Measurements from ENCODE around the gene SMIM3.

- TF ChIP-seq, protein P1, sequence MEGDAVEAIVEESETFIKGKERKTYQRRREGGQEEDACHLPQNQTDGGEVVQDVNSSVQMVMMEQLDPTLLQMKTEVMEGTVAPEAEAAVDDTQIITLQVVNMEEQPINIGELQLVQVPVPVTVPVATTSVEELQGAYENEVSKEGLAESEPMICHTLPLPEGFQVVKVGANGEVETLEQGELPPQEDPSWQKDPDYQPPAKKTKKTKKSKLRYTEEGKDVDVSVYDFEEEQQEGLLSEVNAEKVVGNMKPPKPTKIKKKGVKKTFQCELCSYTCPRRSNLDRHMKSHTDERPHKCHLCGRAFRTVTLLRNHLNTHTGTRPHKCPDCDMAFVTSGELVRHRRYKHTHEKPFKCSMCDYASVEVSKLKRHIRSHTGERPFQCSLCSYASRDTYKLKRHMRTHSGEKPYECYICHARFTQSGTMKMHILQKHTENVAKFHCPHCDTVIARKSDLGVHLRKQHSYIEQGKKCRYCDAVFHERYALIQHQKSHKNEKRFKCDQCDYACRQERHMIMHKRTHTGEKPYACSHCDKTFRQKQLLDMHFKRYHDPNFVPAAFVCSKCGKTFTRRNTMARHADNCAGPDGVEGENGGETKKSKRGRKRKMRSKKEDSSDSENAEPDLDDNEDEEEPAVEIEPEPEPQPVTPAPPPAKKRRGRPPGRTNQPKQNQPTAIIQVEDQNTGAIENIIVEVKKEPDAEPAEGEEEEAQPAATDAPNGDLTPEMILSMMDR (IDR thresholded peaks at IDR 0.05; ENCODE audit: poor library complexity) = no peak
- TF ChIP-seq EZH2 (IDR thresholded peaks at IDR 0.05; ENCODE audit: borderline replicate concordance) = no peak
Observed at GRCh38 chr5:150781706-150782614, 3.4 kb downstream of the SMIM3 start.

Data from hepatocyte (in vitro differentiated cells).